HG03108 (cell line): ENCODE results near the gene RAN.
"Not testable (repeated sequence)": the region's sequence is repeated elsewhere in the genome, so short reads cannot be mapped to it uniquely, and the experiment has no call there.

Experiments used
- ATAC-seq: cut with Tn5 transposase; IDR thresholded peaks from one replicate; pipeline ENCODE4 v1.9.1; 2021; ENCODE audit warnings: moderate library complexity; ENCODE audit not compliant: unreplicated experiment

The RAN gene

DNA sequence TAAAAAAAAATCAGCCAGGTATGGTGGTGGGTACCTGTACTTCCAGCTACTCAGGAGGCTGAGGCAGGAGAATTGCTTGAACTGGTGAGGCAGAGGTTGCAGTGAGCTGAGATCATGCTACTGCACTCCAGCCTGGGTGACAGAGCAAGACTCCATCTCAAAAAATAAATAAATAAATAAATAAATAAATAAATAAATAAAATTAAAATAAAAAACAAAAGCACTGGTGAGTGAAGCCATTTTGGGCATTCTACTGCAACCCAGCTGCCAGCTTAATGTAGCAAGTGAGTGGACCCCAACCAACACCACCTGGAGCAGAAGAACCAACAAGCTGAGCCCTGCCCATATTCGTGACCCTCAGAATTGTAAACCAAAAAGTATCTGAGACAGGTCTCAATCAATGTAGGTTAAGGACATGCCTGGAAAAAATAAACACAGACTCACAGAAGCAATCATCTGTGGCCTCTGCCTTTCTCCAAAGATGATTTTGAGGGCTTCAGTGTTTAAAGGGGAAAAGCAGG lies 23.0 kb upstream of the RAN start:
- not testable (repeated sequence) for ATAC-seq

DNA sequence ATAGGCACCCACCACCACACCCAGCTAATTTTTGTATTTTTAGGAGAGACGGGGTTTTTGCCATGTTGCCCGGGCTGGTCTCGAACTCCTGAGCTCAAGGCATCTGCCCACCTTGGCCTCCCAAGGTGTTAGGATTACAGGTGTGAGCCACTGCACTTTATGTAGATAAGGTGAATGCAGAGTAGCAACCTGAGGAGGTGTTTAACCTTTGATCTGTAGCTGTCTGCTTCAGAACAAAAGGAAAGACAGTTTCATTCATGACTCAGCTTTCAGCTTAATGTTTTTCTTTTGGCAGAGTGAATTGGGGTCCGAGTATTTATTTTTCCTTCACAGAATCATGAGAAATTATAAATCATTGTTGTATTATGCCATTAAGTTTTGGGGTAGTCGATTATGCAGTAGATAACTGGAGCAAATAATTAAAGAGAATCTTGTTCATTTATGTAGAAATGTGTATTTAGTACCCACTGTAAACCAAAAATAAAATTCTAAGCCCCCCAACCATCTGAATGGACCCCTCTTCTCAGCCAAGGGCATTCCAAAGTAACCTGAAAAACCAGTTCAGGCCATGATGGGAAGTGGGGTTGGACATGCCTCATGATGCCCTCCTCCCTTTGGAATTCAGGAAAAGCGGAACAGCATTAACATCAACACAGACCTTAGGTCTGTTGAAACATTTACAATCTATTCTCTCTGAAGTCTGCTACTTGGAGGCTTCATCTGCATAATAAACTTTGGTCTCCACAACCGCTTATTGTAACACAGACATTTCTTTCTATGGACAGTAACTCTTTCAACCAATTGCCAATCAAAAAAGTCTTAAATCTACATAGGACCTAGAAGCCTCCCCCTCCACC lies 22.1 kb upstream of the RAN start:
- no peak for ATAC-seq

DNA sequence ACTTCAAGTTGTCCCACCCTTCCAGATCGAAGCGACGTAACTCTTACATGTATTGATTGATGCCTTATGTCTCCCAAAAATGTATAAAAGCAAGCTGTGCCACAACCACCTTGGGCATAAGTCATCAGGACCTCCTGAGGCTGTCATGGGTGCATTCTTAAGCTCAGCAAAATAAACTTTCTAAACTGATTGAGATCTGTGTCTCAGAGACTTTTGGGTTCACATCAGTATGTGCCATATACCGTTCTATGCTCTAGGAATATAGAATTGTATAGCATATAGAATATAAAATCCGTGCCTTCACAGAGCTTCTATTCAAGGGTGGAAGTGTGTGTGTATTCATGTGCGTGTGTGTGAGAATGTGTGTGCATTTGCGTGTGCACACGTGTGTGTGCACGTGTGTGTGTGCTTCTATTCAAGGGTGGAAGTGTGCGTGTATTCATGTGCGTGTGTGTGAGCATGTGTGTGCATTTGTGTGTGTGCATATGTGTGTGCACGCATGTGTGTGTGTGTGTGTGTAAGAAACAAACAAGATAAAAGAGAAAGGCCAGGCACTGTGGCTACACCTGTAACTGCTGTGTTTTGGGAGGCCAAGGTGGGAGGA lies 21.3 kb upstream of the RAN start:
- no peak for ATAC-seq

DNA sequence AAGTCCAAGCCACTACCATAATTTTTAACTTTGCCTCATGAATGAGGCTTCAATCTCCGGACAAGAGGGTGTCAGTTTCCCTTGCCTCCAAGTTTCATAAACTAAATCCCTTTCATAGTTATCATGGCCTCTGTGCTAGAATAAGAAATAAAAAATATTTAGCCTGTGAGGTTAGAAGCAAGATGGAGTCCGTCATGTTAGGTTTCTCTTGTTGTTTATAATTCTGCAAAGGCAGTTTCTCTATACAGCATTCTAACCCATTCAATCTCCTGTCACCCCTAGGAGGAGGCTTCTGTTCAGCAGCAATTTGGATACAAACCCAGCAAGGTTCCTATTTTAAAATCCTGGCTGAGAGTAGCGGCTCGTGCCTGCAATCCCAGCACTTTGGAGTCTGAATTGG lies 15.8 kb upstream of the RAN start:
- ATAC-seq: no peak

DNA sequence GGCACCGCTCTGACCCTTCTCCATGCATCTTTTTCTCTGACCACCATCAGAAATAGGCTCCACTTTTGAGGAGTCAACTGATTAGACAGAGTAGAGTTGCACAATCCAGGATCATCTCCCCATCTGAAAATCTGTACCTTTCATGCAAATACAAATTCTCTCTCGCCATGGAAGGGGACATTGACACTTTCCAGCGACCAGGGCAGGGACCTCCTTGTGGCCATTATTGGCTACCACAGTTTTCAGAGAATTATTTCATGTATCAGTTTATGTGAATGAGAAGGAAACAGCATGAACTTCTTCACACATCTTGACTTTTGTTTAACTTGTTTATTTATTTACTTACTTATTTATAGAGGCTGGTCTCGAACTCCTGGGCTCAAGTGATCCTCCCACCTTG lies 13.8 kb upstream of the RAN start:
- no peak for ATAC-seq

DNA sequence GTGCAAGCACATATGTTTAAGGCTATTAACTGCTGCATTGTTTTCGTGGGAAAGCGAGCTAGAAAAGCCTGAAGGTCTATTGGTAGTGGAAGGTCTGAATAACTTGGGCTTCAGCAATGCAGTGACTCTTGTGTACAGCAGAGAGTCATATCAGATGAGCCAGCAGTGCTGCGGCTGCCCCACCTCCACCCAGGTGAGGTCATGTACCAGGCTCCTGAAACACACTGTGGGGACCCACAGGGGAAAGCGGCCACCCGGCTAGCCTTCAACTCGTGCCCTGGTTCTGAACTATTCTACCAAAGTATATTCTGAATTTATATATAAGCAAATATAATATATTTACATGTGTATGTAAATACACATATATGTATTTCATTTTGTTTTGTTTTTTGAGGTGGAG lies 12.7 kb upstream of the RAN start:
- ATAC-seq: no peak

DNA sequence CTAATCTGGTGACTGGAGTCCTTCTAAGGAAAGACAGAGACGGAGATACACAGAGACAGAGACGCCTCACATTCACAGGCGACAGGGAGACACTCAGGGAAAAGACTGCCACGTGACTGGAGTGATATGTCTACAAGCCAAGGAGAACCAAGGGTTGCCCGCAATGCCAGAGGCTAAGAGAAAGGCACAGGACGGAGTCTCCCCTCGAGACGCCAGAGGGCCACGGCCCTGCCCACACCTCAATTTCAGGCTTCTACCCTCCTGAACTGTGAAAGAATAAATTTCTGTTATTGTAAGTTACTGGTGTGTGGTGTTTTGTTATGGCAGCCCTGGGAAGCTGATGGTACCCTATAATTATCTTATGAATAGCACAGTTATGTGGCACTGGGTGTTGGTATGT lies 11.6 kb upstream of the RAN start:
- no peak for ATAC-seq

DNA sequence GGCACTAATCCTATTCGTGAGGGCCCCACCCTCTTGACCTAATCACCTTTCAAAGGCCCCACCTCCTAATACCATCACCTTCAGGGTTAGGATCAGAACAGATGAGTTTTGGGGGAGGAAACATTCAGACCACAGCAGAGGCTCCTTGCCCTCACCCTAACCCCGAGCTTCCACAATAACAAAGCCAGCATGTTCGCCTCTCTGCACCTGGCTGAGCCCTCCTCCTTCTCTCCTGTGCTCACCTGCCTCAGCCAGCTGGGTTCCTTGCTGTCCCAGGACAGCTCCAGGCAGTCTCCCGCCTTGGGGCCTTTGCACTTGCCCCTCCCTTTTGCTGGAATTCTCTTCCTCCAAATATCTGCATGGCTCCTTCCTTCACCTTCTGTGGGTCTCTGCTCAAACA lies 9.7 kb upstream of the RAN start:
- ATAC-seq: no peak

DNA sequence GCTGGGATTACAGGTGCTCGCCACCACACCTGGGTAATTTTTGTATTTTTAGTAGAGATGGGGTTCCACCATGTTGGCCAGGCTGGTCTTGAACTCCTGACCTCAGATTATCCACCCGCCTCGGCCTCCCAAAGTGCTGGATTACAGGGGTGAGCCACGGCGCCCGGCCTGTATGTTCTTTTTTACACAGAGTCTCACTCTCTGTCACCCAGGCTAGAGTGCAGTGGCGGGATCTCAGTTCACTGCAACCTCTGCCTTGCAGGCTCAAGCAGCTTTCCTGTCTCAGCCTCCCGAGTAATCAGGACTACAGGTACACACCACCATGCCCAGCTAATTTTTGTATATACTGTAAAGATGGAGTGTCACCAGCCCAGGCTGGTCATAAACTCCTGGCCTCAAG lies 9.1 kb upstream of the RAN start:
- ATAC-seq: not testable (repeated sequence)

DNA sequence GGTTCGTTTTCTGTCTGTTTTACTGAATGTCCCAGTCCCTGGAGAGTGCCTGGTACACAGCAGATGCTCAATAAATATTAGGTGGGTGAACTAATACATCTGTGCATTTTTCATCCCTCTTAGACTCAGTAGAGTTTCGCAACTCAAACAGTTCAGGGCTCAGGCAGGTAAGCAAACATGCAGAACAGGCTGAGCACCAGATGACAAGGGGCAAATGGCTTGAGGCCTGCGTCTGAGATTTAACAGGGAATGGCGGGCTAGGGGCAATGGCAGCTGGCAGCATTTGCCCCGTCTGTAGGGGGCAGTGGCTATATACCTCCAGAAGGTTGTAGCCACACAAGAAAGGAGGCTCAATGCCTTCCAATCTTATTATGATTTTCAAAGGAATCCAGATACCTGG lies 8.6 kb upstream of the RAN start:
- ATAC-seq: no peak

DNA sequence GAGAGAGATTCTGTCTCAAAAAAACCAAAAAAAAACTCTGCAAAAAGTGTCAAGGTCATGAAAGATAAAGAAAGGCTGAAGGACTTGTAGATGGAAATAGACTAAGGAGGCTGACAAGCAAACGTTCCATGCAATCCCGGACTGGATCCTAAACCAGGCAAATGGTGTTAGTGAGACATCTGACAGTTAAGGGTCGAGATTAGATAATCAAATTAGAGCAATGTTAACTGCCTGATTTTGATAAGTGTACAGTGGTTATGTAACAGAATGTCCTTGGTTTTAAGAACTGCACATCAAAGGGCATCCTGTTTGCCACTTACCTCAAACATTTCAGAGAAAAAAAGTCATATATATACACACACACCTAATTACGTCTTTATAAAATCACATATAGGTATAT lies 3.5 kb upstream of the RAN start:
- ATAC-seq: no peak

DNA sequence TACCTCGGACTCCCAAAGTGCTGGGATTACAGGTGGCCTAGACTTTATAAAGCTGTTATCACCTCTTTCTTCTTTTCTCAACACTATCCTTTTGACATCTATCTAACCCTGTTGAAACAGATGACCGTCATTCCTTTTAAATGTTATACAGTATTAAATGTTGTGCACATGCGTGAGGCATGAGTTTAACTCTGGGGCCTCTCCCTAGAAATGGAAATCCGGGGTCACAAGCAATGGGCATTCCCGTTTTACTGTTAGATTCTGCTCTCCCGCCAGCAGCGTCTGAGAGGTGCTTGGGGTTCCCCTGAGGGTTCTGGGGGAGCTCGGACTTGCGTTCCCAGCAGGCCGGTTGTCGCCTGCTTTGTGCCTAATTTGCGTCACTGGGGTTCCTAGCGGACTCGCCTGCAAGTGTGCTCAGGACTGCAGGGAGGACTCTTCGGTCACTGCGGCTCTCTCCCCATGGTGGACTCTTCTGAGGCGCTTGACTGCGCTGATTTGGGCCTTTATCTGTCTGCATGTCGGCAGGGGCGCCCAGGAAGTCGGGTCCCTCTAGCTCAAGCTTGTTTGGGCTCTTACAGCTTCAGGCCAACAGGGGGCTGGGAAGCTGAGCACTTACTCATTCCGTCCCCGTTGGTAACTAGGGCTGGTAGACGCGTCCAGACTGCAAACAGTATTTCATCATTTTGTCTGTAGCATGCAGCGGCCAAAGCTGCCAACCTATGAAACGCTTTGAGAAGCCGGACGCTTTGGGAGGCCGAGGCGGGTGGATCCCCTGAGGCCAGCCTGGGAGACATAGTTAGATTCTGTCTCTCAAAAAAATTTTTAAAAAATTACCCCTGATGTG lies 1.2 kb upstream of the RAN start:
- peak; percentile 35 for ATAC-seq

DNA sequence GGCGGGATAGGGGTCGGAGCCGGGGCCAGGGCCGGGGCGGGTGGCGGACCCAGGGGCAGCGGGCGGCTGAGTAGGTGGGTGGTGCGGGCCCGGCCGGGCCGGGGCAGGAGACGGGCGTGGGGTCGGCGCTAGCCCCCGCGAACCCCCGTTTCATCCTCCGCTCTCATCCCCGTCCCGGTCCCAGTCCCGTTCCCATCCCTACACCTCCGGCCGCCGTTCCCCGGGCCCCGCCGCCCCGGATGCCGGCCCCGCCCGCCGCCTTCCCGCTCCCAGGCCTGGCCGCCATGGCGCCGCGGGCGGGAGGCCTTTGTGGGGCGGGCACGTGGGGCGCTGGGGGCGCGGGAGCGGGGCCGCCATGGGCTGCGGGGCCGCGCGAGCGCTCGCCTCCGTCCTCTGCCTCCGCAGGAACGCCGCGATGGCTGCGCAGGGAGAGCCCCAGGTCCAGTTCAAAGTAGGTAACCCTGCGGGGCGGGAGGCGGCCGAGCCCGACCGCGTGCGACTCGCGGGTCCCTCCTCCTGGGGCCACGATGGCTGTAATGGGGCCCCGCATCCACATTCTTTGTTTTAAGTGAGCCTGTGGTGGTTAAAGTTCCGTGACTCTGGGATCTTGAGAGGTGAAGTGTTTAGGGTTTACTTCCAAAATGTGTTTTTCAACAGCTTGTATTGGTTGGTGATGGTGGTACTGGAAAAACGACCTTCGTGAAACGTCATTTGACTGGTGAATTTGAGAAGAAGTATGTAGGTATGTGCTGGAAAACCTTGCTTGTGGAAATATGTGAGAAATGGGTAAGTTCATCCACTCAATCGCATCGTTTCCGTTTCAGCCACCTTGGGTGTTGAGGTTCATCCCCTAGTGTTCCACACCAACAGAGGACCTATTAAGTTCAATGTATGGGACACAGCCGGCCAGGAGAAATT lies 572 bp downstream of the RAN start:
- ATAC-seq: peak; percentile 26

DNA sequence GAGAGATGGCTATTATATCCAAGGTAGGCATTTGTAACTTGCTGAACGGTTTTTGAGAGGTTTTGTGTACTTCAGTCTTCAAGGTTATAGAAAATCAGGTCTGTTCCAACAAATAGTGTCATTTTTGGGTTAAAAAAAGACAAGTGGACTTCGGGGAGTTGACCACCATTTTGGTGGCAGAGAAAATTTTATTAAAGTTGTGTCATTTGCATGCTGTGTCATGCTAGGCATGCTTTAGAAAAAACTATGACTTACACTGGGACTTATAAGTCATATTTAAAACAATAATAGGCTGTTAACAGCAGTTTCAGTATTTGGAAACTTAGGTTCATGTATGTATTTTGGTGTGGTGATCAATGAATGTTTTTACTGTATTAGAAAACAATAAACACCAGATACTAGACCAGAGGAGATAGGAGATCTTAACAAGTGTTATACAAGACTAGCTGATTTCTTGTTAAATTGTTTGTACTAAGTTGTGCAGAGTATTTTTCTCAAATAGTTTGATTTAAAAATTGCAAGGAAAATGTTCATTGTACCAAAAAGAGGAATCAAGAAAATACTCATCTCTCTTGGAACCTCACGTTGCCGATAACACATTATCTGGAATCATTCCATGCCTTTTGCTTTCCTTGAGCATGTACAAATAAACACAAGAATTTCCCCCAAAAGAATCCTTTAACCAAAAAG lies 1.4 kb downstream of the RAN start:
- no peak for ATAC-seq

DNA sequence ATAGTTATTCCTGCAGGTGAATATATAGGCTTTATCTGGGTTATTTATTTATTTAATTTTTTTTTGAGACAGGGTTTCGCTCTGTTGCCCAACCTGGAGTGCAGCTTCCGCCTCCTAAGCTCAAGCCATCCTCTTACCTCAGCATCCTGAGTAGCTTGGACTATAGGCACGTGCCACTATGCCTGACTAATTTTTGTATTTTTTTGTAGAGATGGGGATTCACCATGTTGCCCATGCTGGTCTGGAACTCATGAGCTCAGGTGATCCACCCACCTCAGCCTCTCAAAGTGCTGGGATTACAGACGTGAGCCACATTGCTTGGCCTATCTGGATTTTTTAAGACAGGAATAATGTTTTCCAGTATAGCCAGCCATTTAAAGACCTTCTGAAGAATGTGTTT lies 2.0 kb downstream of the RAN start:
- no peak for ATAC-seq

DNA sequence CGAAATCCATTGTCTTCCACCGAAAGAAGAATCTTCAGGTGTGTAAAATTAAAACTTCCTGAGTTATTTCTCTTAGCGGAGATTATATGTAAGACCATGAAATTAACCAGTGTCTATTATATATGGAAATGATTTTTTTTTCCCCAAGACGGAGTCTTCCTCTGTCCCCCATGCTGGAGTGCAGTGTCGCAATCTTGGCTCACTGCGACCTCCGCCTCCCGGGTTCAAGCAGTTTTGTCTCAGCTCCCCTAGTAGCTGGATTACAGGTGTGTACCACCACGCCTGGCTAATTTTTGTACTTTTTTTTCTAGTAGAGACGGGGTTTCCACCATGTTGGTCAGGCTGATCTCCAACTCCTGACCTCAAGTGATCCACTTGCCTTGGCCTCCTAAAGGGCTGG lies 2.8 kb downstream of the RAN start:
- no peak for ATAC-seq

DNA sequence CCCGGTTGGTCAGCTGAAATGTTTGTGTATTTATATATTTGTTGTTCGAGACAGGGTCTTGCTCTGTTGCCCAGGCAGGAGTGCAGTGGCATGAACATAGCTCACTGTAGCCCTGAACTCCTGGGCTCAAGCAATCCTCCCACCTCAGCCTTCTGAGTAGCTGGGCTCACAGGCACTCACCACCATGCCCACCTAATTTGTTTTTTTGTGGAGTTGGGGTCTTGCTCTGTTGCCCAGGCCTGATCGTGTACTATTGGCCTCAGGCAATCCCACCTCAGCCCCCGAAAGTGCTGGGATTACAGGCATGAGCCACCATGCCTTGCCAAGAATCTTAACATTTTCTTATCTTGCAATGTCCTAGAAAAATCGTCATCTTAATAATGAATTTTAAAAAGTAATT lies 3.3 kb downstream of the RAN start:
- no peak for ATAC-seq

DNA sequence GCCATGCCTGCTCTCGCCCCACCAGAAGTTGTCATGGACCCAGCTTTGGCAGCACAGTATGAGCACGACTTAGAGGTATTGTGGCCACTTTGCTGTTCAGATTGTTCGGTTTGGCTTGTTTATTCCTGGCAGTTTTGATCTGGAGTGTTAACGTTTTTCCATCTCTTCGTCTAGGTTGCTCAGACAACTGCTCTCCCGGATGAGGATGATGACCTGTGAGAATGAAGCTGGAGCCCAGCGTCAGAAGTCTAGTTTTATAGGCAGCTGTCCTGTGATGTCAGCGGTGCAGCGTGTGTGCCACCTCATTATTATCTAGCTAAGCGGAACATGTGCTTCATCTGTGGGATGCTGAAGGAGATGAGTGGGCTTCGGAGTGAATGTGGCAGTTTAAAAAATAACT lies 3.8 kb downstream of the RAN start:
- ATAC-seq: not testable (repeated sequence)

DNA sequence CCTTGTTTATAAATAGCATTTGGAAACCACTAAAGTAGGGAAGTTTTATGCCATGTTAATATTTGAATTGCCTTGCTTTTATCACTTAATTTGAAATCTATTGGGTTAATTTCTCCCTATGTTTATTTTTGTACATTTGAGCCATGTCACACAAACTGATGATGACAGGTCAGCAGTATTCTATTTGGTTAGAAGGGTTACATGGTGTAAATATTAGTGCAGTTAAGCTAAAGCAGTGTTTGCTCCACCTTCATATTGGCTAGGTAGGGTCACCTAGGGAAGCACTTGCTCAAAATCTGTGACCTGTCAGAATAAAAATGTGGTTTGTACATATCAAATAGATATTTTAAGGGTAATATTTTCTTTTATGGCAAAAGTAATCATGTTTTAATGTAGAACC lies 4.4 kb downstream of the RAN start:
- no peak for ATAC-seq

DNA sequence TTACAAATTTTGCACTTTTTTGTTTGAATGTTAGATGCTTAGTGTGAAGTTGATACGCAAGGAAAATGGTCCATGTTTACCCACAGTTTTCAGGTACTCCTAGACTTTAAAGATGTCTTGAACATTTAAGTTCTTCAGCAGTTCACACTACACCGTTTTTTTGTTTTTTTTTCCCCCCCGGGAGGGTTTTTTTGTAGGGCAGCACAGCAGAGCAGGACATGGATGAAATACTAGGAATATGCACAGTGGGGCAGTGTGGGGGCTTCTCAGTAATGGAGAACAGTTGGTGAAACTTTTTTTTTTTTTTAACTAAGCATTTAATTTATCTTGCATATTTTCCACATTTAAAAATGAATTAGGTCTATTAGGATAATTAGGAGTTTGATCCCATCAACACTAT lies 4.9 kb downstream of the RAN start:
- no peak for ATAC-seq
